B cell (primary cell): ENCODE measurements around the gene FSTL5. TPM values are rescaled to one million over a fixed set of nuclear protein-coding genes. Genes with fewer than 3 reads are reported as not detected.

Source experiments
- ATAC-seq: fragments of 200-7000 bp; cut with Tn5 transposase; one replicate; pipeline ENCODE4 v1.10.0; 2021; ENCODE audit warnings: low read depth, mild to moderate bottlenecking, moderate number of reproducible peaks, moderate library complexity
- CTCF ChIA-PET: fragments of 350-600 bp; sonication (Branson Sonifier 250); formaldehyde crosslinking; loops from one replicate; lab custom pipeline; 2021; ENCODE audit warnings: antibody characterized with exemption, inconsistent platforms; lab: Charles Lee
- POLR2A ChIA-PET: fragments of 350-600 bp; sonication (Branson Sonifier 250); formaldehyde crosslinking; loops from one replicate; lab custom pipeline; 2021; ENCODE audit warnings: antibody characterized with exemption; lab: Charles Lee
- DNase-seq: peaks from one replicate; pipeline ENCODE4 v3.0.0; 2013
- H2AFZ ChIP-seq: 2 replicates; pipeline ENCODE4 v1.6.1; 2012; ENCODE audit warnings: mild to moderate bottlenecking, low read depth, low read length; ENCODE audit not compliant: insufficient read depth, poor library complexity, severe bottlenecking
- H3K27ac ChIP-seq, 2 donors: 1 replicate in 1 of 2; 2 replicates in 1 of 2; pipeline ENCODE4 v1.5.1; 2012 to 2013; ENCODE audit warnings: low read length in 2 of 2, mild to moderate bottlenecking in 2 of 2, moderate library complexity in 1 of 2
- H3K27me3 ChIP-seq, 4 experiments: fragments of 200-600 bp in 1 of 4; sonication (generic) in 1 of 4; replicated peaks in 1 of 4; 1 replicate in 2 of 4; 2 replicates in 2 of 4; pipeline versions ENCODE4 v1.6.1 to v1.7.0; 2013 to 2016; ENCODE audit warnings: low read length in 3 of 4, mild to moderate bottlenecking in 2 of 4, mixed read lengths in 1 of 4, moderate library complexity in 1 of 4; ENCODE audit not compliant: insufficient read depth in 4 of 4, control insufficient read depth in 3 of 4; ENCODE audit errors: control extremely low read depth in 1 of 4
- H3K36me3 ChIP-seq, 2 experiments: replicated peaks in 1 of 2; 1 replicate in 1 of 2; 2 replicates in 1 of 2; pipeline versions ENCODE4 v1.6.1 to v1.7.1; 2013; ENCODE audit warnings: low read length in 1 of 2; ENCODE audit not compliant: insufficient read depth in 2 of 2, control insufficient read depth in 1 of 2; ENCODE audit errors: control extremely low read depth in 1 of 2, extremely low read depth in 1 of 2
- H3K4me1 ChIP-seq, 2 donors: fragments of 200-600 bp in 1 of 2; sonication (generic) in 1 of 2; 1 replicate in 1 of 2; 2 replicates in 1 of 2; pipeline versions ENCODE4 v1.5.1 to v1.6.1; 2013 to 2017; ENCODE audit warnings: low read length in 2 of 2; ENCODE audit not compliant: control insufficient read depth in 2 of 2, insufficient read depth in 2 of 2
- H3K4me2 ChIP-seq: replicated peaks from 2 replicates; pipeline ENCODE3; 2012; ENCODE audit warnings: mild to moderate bottlenecking, low read depth, low read length; ENCODE audit not compliant: poor library complexity, severe bottlenecking
- H3K4me3 ChIP-seq, 5 experiments: fragments of 200-600 bp in 1 of 5; sonication (generic) in 1 of 5; 1 replicate in 3 of 5; 2 replicates in 2 of 5; pipeline versions ENCODE4 v1.5.1 to v1.7.0; 2011 to 2016; ENCODE audit warnings: low read length in 4 of 5, mild to moderate bottlenecking in 4 of 5, low read depth in 2 of 5, control low read depth in 1 of 5, moderate library complexity in 1 of 5; ENCODE audit not compliant: insufficient read depth in 1 of 5; ENCODE audit errors: control extremely low read depth in 1 of 5, extremely low read depth in 1 of 5
- H3K79me2 ChIP-seq: fragments of 200-600 bp; sonication (generic); one replicate; pipeline ENCODE4 v1.6.0; 2016; ENCODE audit warnings: low read length; ENCODE audit not compliant: control insufficient read depth, insufficient read depth
- H3K9ac ChIP-seq: fragments of 200-600 bp; sonication (generic); 2 replicates; pipeline ENCODE4 v1.6.1; 2017; ENCODE audit warnings: mild to moderate bottlenecking, low read length, moderate library complexity
- H3K9me3 ChIP-seq, 3 donors: one replicate each; pipeline versions ENCODE4 v1.6.1 to v1.7.1; 2013; ENCODE audit warnings: low read length in 2 of 3; ENCODE audit not compliant: control insufficient read depth in 2 of 3, insufficient read depth in 1 of 3; ENCODE audit errors: control extremely low read depth in 1 of 3
- H4K20me1 ChIP-seq: 2 replicates; pipeline ENCODE4 v1.6.0; 2012; ENCODE audit warnings: mild to moderate bottlenecking, low read length; ENCODE audit not compliant: insufficient read depth, control insufficient read depth, poor library complexity, severe bottlenecking
- H3K27ac Mint-ChIP-seq: one replicate; pipeline ENCODE4 v1.8.0; 2021; ENCODE audit warnings: mixed read lengths
- H3K27me3 Mint-ChIP-seq: one replicate; pipeline ENCODE4 v1.8.0; 2021; ENCODE audit warnings: mixed read lengths
- H3K4me1 Mint-ChIP-seq: one replicate; pipeline ENCODE4 v1.8.0; 2021; ENCODE audit warnings: mixed read lengths
- H3K4me3 Mint-ChIP-seq: one replicate; pipeline ENCODE4 v1.8.0; 2021; ENCODE audit warnings: mixed read lengths
- H3K9me3 Mint-ChIP-seq: one replicate; pipeline ENCODE4 v1.8.0; 2022; ENCODE audit warnings: mixed read lengths; ENCODE audit not compliant: insufficient read depth
- EZH2 ChIP-seq: IDR thresholded peaks from 2 replicates; pipeline ENCODE4 v1.6.1; 2012; ENCODE audit warnings: borderline replicate concordance, low read depth, mild to moderate bottlenecking, moderate library complexity, low read length; ENCODE audit not compliant: insufficient read depth, poor library complexity, severe bottlenecking
- WGBS: methylation state at CpG from one replicate; pipeline ENCODE4 v1.1.5; 2013; ENCODE audit warnings: missing lambda C conversion rate; ENCODE audit not compliant: insufficient coverage; 5-methylcytosine and 5-hydroxymethylcytosine counted together
- intact Hi-C: fragments of 100-400 bp; cut with micrococcal nuclease; formaldehyde crosslinking; loops from one replicate; pipeline ENCODE4 v1.10.0; 2022
- polyA plus RNA-seq: library from polyadenylated mRNA; depleted of rRNA; stranded (reverse); fragments of >200 nt; gene quantifications from 2 replicates; pipeline ENCODE4 v1.2.3, GENCODE V29; 2012
- total RNA-seq, 2 donors: library from RNA; stranded (reverse); fragments of 120-200 nt in 1 of 2; gene quantifications; 1 replicate in 1 of 2; 2 replicates in 1 of 2; pipeline versions ENCODE4 v1.2.3 to v1.2.4, GENCODE V29; 2013 to 2022
- TF ChIP-seq, protein P1 (sequence below): fragments of 200-600 bp; IDR thresholded peaks from one replicate; pipeline ENCODE4 v1.8.0; 2022; ENCODE audit warnings: antibody characterized with exemption, mild to moderate bottlenecking

The FSTL5 gene
- total and polyA plus RNA-seq, 2 donors (not counting 1 experiment from before 2014, with no cell fraction given) = not detected

GRCh38 chr4:162151850-162152249 is 11.9 kb downstream of the FSTL5 start:
- intact Hi-C loops = no loop called here
- H2AFZ ChIP-seq = no peak overlapping the region

GRCh38 chr4:162151386-162151785 is 12.4 kb downstream of the FSTL5 start:
- no peaks in the 10 kb centered on the region for H3K9me3 ChIP-seq
- DNase-seq (no peak), ATAC-seq (no peak)
- Mint-ChIP-seq H3K27ac (no peak overlapping the region), H3K27me3 (no peaks in the 10 kb centered on the region), H3K9me3 (no peaks in the 10 kb centered on the region), H3K4me1 (no peaks in the 10 kb centered on the region), H3K4me3 (no peak overlapping the region)
- no peak for TF ChIP-seq EZH2
- TF ChIP-seq, protein P1, sequence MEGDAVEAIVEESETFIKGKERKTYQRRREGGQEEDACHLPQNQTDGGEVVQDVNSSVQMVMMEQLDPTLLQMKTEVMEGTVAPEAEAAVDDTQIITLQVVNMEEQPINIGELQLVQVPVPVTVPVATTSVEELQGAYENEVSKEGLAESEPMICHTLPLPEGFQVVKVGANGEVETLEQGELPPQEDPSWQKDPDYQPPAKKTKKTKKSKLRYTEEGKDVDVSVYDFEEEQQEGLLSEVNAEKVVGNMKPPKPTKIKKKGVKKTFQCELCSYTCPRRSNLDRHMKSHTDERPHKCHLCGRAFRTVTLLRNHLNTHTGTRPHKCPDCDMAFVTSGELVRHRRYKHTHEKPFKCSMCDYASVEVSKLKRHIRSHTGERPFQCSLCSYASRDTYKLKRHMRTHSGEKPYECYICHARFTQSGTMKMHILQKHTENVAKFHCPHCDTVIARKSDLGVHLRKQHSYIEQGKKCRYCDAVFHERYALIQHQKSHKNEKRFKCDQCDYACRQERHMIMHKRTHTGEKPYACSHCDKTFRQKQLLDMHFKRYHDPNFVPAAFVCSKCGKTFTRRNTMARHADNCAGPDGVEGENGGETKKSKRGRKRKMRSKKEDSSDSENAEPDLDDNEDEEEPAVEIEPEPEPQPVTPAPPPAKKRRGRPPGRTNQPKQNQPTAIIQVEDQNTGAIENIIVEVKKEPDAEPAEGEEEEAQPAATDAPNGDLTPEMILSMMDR = no peak
- H3K9ac ChIP-seq = no peak overlapping the region
- no peaks in the 10 kb centered on the region for H3K79me2 ChIP-seq
- no peak overlapping the region for H3K4me3 ChIP-seq
- H3K4me1 ChIP-seq = no peaks in the 10 kb centered on the region
- POLR2A ChIA-PET = no interaction called here
- H2AFZ ChIP-seq = no peak overlapping the region
- H4K20me1 ChIP-seq = no peaks in the 10 kb centered on the region
- CTCF ChIA-PET = no interaction called here
- intact Hi-C loops = no loop called here
- H3K4me2 ChIP-seq = no peak overlapping the region
- H3K27me3 ChIP-seq = no peaks in the 10 kb centered on the region
- H3K36me3 ChIP-seq = no peaks in the 10 kb centered on the region
- no peak overlapping the region for H3K27ac ChIP-seq

More at GRCh38 chr4:162151850-162152249, 11.9 kb downstream of the FSTL5 start:
- DNase-seq (no peak), ATAC-seq (no peak)
- Histone ChIP-seq H3K27me3 (no peaks in the 10 kb centered on the region), H3K9me3 (no peaks in the 10 kb centered on the region), H4K20me1 (no peaks in the 10 kb centered on the region), H3K4me2 (no peak overlapping the region), H3K4me3 (no peak overlapping the region), H3K36me3 (no peaks in the 10 kb centered on the region), H3K79me2 (no peaks in the 10 kb centered on the region), H3K4me1 (no peaks in the 10 kb centered on the region), H3K9ac (no peak overlapping the region), H3K27ac (no peak overlapping the region)
- H3K9me3 Mint-ChIP-seq = no peaks in the 10 kb centered on the region
- no peaks in the 10 kb centered on the region for H3K27me3 Mint-ChIP-seq
- POLR2A ChIA-PET = no interaction called here
- no peak overlapping the region for H3K4me3 Mint-ChIP-seq
- H3K27ac Mint-ChIP-seq = no peak overlapping the region
- 86% methylated on average over 1 of the region's 4 CpGs for WGBS
- H3K4me1 Mint-ChIP-seq = no peaks in the 10 kb centered on the region
- CTCF ChIA-PET = no interaction called here
- TF ChIP-seq, protein P1 = no peak
- TF ChIP-seq EZH2 = no peak
